HG03060 (cell line): ENCODE results near the gene FAM193B.

Source experiments
- ATAC-seq: cut with Tn5 transposase; IDR thresholded peaks from one replicate; pipeline ENCODE4 v1.9.1; 2021; ENCODE audit warnings: low read depth, moderate number of reproducible peaks; ENCODE audit not compliant: unreplicated experiment

The FAM193B gene

DNA sequence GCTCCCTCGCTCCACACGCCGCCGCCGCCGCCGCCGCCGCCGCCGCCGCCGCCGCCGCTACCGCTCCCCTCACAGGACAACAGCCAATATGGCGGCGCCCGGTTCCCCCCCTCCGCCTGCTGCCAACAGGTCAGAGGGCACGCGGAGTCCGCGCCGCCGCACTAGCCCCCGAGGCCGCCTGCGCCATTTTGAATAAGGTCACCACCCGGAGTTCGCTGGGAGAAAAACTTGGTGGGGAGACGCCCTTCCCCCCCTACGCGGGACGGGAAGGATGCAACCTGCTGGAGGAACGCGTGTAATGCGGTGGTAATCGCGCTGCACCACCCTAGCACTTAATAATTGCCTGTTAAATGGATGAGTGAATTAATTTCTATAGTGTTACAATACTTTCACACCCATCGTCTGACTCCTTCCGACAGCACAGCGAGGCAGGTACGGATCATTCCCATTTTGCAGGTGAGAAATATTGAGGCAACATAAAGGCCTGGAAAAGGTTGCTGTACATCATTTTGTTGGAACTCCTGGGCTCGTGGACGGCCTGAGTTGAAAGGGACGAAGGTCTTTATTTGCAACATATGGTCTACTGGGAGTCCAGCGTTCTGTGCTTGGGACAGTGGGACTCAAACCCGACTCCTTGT, at the start of gene FAM193B:
Gene FAM193B, minus strand, starts transcription at position 90 of the 638 bp plus-strand sequence. CDS start 105 bp downstream, outside the sequence.
- ATAC-seq: peak; percentile 58

GRCh38 chr5:177604116-177604521, 49.8 kb upstream of the FAM193B start:
- ATAC-seq: no peak

DNA sequence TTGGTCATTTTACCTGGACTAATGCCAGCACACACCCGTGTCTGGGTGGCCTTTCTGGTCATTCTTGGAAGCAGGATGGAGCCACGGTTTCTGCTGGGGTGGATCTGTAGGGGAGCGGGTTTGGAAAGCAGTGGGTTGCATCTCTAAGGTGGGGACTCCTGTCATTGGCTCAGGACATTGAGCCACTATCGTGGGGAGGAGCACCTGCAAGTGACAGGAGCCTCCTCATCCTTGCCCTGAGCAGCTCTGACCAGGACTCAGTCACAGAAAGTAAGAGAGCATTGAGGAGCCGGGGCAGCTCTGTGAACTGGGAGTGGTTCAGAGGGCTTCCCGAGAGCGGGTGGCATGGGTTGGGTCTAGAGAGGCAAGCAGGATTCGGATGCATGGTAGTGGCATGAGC, 49.3 kb upstream of the FAM193B start:
- no peak for ATAC-seq

DNA sequence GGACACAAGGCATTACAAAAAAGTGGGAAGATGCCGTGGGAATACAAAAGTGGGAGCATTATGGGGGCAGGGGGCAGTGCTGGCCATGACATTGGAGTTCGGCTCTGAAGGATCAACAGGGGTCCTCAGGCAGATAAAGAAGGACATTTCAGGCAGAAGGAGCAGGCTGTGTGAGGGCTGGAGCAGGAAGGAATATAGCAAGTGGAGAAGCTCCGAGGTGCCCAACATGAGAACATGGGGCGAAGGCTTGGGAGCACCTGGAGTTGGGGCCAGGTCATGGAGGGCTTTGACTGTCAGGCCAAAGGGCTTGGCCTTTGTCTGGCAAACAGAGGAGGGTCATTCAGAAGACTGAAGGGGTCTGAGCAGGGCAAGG, 48.1 kb upstream of the FAM193B start:
- no peak for ATAC-seq

GRCh38 chr5:177601577-177602457, 47.5 kb upstream of the FAM193B start:
- no peak for ATAC-seq

- no peak for ATAC-seq
Observed at GRCh38 chr5:177601126-177601525, 46.8 kb upstream of the FAM193B start.

- no peak for ATAC-seq
Observed at GRCh38 chr5:177600508-177601018, 46.2 kb upstream of the FAM193B start.

DNA sequence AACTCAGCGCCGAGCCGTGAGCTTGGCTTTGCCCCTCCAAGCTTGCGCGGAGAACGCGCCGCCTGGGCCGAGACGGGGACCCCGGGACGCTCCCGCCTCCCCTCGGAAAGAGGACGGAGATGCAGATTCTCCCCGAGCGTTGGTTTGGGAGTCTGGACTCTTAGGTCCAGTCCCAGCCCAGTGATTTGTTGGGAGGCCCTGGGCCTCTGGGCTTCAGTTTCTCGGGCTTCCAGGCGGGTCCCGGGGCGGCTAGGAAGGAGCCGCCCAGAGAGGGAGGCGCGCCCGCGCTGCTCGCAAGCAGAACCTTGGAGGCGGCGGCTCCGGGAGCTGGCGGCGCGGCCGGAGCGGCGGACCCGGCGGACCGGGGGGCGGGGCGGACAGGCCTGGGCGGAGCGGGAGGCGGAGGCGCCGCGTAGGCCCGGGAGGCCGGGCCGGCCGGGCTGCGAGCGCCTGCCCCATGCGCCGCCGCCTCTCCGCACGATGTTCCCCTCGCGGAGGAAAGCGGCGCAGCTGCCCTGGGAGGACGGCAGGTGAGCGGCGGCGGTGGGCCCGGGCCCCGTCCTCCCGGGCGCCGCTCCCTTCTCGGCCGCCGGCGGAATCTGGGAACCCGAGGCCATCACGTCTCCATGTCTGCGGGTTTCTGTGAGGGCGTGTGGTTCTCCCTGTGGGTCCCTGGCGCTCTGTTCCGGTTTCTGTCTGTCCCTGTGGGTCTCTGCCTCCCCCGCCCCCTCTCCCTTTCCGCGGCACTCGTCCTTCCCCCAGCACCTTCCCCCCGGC, 45.6 kb upstream of the FAM193B start, which contains the start of gene B4GALT7:
Gene B4GALT7, plus strand, starts transcription at position 402 of the 777 bp plus-strand sequence. Its CDS starts 79 bp downstream, at position 481.
- peak; percentile 50 for ATAC-seq

GRCh38 chr5:177598477-177598876, 44.1 kb upstream of the FAM193B start:
- no peak for ATAC-seq

- ATAC-seq: no peak
Observed at GRCh38 chr5:177596775-177597238, 42.4 kb upstream of the FAM193B start.

- no peak for ATAC-seq
Observed at GRCh38 chr5:177595991-177596774, 41.8 kb upstream of the FAM193B start.

DNA sequence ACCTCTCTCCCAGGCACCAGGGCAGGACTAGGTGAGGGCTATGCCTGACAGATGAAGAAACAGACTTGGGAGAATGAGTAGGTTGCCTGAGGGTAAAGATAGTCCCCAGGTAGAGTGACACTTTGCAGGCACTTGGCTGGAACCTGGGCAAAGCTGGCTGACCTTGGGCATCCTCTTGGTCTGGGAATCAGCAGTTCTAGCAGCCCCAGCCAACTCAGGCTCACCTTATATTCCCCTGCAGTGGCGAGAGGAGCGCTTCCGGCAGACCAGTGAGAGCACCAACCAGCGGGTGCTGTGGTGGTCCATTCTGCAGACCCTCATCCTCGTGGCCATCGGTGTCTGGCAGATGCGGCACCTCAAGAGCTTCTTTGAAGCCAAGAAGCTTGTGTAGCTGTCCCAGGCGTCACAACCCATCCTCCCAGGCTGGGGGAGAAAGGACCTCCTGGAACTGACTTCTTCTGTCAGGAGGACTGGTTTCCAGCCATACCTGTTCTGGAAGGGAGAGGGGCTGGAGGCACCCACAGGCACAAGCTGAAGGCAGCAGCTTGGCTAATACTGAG, 40.7 kb upstream of the FAM193B start:
- ATAC-seq: no peak

- ATAC-seq: no peak
Observed at GRCh38 chr5:177594071-177594470, 39.7 kb upstream of the FAM193B start.

- ATAC-seq: no peak
Observed at GRCh38 chr5:177593511-177593910, 39.1 kb upstream of the FAM193B start.

GRCh38 chr5:177592905-177593304, 38.5 kb upstream of the FAM193B start:
- no peak for ATAC-seq

DNA sequence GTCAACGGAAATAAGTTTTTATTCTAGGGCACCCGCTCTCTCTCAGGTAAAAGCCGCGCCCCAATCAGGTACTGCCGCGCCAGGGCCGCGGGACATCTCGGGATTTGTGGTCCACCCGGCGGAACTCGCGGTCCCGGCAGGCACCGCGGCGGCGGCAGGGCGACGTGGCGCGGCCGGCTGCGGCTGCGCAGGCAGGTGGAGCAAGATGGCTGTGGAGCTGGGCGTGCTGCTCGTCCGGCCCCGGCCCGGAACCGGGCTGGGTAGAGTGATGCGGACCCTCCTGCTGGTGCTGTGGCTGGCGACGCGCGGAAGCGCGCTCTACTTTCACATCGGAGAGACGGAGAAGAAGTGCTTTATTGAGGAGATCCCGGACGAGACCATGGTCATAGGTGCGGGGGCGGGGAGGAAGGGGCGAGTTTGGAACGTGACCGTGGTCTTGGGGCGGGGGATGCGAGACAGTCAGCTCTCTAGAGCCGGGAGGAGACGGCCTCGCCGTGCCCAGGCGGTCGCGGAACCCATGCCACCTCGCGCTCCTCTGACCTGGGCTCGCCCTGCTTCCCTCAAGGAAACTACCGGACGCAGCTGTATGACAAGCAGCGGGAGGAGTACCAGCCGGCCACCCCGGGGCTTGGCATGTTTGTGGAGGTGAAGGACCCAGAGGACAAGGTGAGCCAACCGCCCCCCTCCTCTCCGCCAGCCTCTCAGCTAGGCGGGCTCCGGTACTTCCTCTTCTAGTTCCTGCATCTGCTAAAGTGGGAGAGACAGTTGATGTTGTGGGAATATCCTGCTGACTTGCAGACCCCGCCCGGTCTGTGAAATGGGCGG, 37.9 kb upstream of the FAM193B start, which contains the start of gene TMED9:
Gene TMED9, plus strand, starts transcription at position 194 of the 825 bp plus-strand sequence. Its CDS starts 12 bp downstream, at position 206.
- ATAC-seq: no peak

DNA sequence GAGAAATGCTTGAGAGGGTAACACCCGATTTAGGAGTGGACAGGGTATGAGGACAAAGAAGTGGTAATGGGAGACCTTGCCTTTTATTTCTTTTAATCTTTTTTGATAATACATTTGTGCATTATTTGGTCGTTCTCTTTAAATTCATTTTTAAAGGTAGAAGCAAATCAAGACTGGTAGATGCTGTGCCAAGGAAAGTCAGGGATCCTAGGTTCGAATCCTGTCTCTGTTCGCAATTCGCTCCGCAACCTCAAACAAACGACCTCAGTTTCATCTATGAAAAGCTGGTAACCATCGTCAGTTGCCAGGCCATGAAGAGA, 37.3 kb upstream of the FAM193B start:
- ATAC-seq: no peak

GRCh38 chr5:177590406-177590805, 36.0 kb upstream of the FAM193B start:
- ATAC-seq: no peak
